ENCODE results near the gene HIVEP2. TPM values are rescaled to one million over a fixed set of nuclear protein-coding genes. Genes with fewer than 3 reads are reported as not detected.

Gene HIVEP2
- total RNA-seq, 2 donors from 2014 or later: 1.7 to 2.4 TPM

- DNase-seq: no peak
- no peaks in the 10 kb centered on the region for H3K36me3 ChIP-seq (ENCODE audit: control insufficient read depth, insufficient read depth, low read length)
- 85 to 86% methylated on average over 1 to 3 of the region's 3 CpGs for WGBS, 2 experiments (ENCODE audit: insufficient coverage in 1 of 2, insufficient read length in 1 of 2)
- H3K27ac Mint-ChIP-seq: no peak overlapping the region
- no peak overlapping the region for H3K9ac ChIP-seq (ENCODE audit: extremely low read depth, low read length, poor library complexity, severe bottlenecking)
- no peak for TF ChIP-seq CTCF (conservative IDR thresholded peaks at IDR 0.05)
- no peak overlapping the region for H3K4me3 ChIP-seq (ENCODE audit: low read length)
- H3K4me1 Mint-ChIP-seq: peaks cover 68% of the 10 kb centered on the region
- H3K4me1 ChIP-seq (ENCODE audit: control insufficient read depth, insufficient read depth, low read length): peaks cover 20% of the 10 kb centered on the region
- H3K9me3 Mint-ChIP-seq: no peaks in the 10 kb centered on the region
- H3K27me3 ChIP-seq (ENCODE audit: control insufficient read depth, insufficient read depth, low read length, poor library complexity, severe bottlenecking): peaks cover 21% of the 10 kb centered on the region
- no peak overlapping the region for H3K27ac ChIP-seq (ENCODE audit: low read depth, low read length)
- peaks cover 10% of the 10 kb centered on the region for H3K27me3 Mint-ChIP-seq (ENCODE audit: insufficient read depth)
- H3K4me3 Mint-ChIP-seq: no peak overlapping the region
- no peaks in the 10 kb centered on the region for H3K9me3 ChIP-seq (ENCODE audit: control insufficient read depth, low read length)
- H3K36me3 Mint-ChIP-seq (ENCODE audit: low read depth): no peaks in the 10 kb centered on the region
Measured at GRCh38 chr6:142883011-142883410, 62.0 kb downstream of the HIVEP2 start.

GRCh38 chr6:142881761-142882160, 63.2 kb downstream of the HIVEP2 start:
- Histone ChIP-seq H3K9ac (ENCODE audit: extremely low read depth, low read length, poor library complexity, severe bottlenecking) (no peak overlapping the region), H3K4me3 (ENCODE audit: low read length) (no peak overlapping the region), H3K36me3 (ENCODE audit: control insufficient read depth, insufficient read depth, low read length) (no peaks in the 10 kb centered on the region), H3K4me1 (ENCODE audit: control insufficient read depth, insufficient read depth, low read length) (peaks cover 20% of the 10 kb centered on the region), H3K9me3 (ENCODE audit: control insufficient read depth, low read length) (no peaks in the 10 kb centered on the region), H3K27ac (ENCODE audit: low read depth, low read length) (no peak overlapping the region), H3K27me3 (ENCODE audit: control insufficient read depth, insufficient read depth, low read length, poor library complexity, severe bottlenecking) (peaks cover 29% of the 10 kb centered on the region)
- Mint-ChIP-seq H3K4me3 (no peak overlapping the region), H3K27ac (no peak overlapping the region), H3K36me3 (ENCODE audit: low read depth) (no peaks in the 10 kb centered on the region), H3K27me3 (ENCODE audit: insufficient read depth) (peaks cover 16% of the 10 kb centered on the region), H3K9me3 (no peaks in the 10 kb centered on the region), H3K4me1 (peaks cover 60% of the 10 kb centered on the region)
- WGBS, 2 experiments (ENCODE audit: insufficient coverage in 1 of 2, insufficient read length in 1 of 2): 64 to 81% methylated on average over 3 of the region's 3 CpGs
- no peak for DNase-seq
- TF ChIP-seq CTCF (conservative IDR thresholded peaks at IDR 0.05): no peak

GRCh38 chr6:142881290-142881689, 63.7 kb downstream of the HIVEP2 start:
- TF ChIP-seq CTCF (conservative IDR thresholded peaks at IDR 0.05): no peak
- Histone ChIP-seq H3K4me3 (ENCODE audit: low read length) (no peak overlapping the region), H3K9ac (ENCODE audit: extremely low read depth, low read length, poor library complexity, severe bottlenecking) (no peak overlapping the region), H3K27me3 (ENCODE audit: control insufficient read depth, insufficient read depth, low read length, poor library complexity, severe bottlenecking) (peaks cover 29% of the 10 kb centered on the region), H3K4me1 (ENCODE audit: control insufficient read depth, insufficient read depth, low read length) (peaks cover 15% of the 10 kb centered on the region), H3K36me3 (ENCODE audit: control insufficient read depth, insufficient read depth, low read length) (no peaks in the 10 kb centered on the region), H3K9me3 (ENCODE audit: control insufficient read depth, low read length) (no peaks in the 10 kb centered on the region), H3K27ac (ENCODE audit: low read depth, low read length) (no peak overlapping the region)
- 94% methylated on average over 1 of the region's 1 CpG; no CpG with 5 or more reads in 1 of the 2 experiments for WGBS, 2 experiments (ENCODE audit: insufficient coverage in 1 of 2, insufficient read length in 1 of 2)
- no peak overlapping the region for H3K27ac Mint-ChIP-seq
- peaks cover 16% of the 10 kb centered on the region for H3K27me3 Mint-ChIP-seq (ENCODE audit: insufficient read depth)
- no peak overlapping the region for H3K4me3 Mint-ChIP-seq
- peaks cover 59% of the 10 kb centered on the region for H3K4me1 Mint-ChIP-seq
- H3K36me3 Mint-ChIP-seq (ENCODE audit: low read depth): no peaks in the 10 kb centered on the region
- no peaks in the 10 kb centered on the region for H3K9me3 Mint-ChIP-seq
- DNase-seq: no peak

Measured in endodermal cell (in vitro differentiated cells).